Measurements from ENCODE around the gene STARD9.

STARD9 gene

DNA sequence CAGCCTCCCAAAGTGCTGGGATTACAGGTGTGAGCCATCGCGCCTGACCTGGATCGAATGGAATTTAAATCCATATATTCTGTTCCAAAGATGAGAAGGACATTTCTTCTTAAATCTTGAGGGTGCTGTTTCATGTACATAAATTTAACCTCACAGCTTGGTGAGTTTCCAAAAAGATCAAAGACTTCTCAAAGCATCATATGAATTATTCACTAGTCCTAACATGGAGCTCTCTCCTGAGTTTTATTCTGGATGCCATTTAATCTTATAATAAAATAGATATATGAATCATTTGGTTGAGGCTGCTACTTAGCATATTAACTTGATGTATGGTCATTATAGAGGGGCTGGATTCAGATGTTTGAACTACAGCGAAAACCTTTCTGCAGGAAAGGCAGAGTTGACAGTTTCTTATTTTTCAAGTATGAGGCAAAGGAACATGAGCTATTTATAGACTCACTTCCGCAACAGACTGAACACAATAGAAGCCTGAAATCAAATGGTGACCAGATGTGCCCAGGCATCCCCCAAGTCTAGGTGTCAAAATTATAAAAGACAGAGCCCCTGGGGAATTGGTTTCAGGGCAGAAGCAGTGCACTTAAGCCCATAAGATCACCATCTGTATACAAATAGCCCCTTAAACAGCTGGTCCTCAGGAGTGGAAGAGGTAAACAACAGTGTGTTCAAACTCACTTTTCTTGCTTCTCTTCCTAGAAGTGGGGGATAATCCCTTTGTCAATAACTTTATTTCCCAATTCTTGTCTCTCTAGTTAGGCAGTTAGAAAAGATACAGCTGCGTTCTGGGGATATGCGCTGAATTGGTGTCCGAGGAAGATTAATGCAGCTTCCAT, 29.7 kb downstream of the STARD9 start:
- Mint-ChIP-seq H3K9me3 (no peaks in the 10 kb centered on the region), H3K4me1 (ENCODE audit: low read depth) (peaks cover 57% of the 10 kb centered on the region), H3K27me3 (no peaks in the 10 kb centered on the region), H3K4me3 (peak overlapping the region; percentile 11), H3K27ac (peak overlapping the region; percentile 81), H3K36me3 (ENCODE audit: low read depth) (peaks cover 4% of the 10 kb centered on the region)

DNA sequence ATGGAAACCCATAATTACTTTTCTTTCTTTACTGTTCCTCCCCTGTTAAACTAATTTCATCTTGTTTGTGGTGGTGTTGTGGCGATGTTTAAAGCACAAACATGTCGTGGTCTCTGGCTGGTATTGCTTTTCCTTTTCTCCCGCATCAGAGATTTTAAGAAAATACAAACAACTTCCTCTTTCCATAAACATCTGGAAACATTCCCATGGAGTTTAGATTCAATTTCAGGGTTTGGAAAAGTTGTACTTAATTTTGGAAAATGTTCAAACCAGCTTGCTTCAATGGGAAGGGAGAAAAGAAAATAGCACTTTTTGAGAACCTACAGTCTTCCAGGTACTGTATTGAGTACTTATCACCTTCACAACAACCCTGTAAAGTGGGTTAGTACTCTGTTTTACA, 30.4 kb downstream of the STARD9 start:
- Mint-ChIP-seq H3K4me1 (ENCODE audit: low read depth) (peaks cover 57% of the 10 kb centered on the region), H3K27me3 (no peaks in the 10 kb centered on the region), H3K27ac (peak overlapping the region; percentile 81), H3K36me3 (ENCODE audit: low read depth) (peaks cover 4% of the 10 kb centered on the region), H3K4me3 (peak overlapping the region; percentile 11), H3K9me3 (no peaks in the 10 kb centered on the region)

DNA sequence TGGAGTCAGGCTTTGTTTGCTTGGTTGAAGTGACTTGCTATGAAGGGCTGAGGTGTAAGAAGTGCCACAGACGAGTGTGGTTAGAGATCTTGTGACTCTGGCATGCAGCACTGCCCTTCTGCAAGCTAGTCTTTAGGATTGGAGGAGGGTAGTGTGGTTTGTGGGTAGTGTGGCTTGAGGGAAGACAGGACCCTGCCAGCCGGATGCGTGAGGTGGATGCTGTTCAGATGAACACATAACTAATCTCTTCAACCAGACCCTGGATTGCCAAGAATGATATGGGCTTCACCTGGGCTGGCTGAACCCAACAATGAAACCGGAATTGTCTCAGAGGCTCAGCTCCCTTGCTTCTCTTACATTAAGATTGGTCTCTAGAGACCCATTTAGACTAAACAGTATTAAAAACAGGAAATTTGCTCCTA, 32.7 kb downstream of the STARD9 start:
- H3K4me3 Mint-ChIP-seq = peak overlapping the region; percentile 40
- H3K36me3 Mint-ChIP-seq (ENCODE audit: low read depth) = peaks cover 4% of the 10 kb centered on the region
- H3K27ac Mint-ChIP-seq = peak overlapping the region; percentile 42
- no peaks in the 10 kb centered on the region for H3K27me3 Mint-ChIP-seq
- no peaks in the 10 kb centered on the region for H3K9me3 Mint-ChIP-seq
- peaks cover 57% of the 10 kb centered on the region for H3K4me1 Mint-ChIP-seq (ENCODE audit: low read depth)

DNA sequence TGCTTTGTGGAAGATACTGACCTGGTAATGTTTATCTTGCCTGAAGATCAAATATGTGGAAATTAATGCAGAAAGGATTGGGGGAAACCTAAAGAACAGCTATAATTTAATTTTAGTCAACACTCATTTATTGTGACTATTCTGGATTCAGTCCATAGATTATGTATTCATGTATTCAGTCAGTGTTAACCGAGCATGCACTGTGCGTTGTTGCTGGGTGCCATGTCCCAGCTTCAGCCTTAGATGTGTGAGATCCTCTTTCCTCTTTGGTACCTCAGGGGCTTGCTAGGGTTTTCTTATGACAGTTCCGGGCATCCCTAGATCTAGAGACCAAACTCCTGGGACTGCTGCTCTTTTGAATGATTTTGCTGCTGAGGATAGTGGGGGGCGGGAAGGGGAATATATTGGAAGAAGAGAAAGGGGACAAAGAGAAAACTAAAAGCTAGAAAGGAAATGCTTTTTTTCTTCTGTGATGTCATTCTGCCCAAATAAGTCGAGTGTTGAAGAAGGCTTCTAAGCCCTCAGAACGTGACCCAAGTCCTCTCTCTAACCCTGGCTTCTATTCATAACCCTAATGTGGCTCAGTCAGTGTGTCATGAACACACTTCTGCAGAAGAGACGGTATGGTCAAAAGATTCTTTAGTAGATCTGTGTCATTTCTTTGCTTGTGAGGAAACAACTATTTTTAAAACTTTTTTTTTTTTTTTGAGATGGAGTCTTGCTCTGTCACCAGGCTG, 33.5 kb downstream of the STARD9 start:
- H3K27me3 Mint-ChIP-seq = no peaks in the 10 kb centered on the region
- H3K9me3 Mint-ChIP-seq = no peaks in the 10 kb centered on the region
- peaks cover 4% of the 10 kb centered on the region for H3K36me3 Mint-ChIP-seq (ENCODE audit: low read depth)
- H3K27ac Mint-ChIP-seq = peak overlapping the region; percentile 27
- peaks cover 49% of the 10 kb centered on the region for H3K4me1 Mint-ChIP-seq (ENCODE audit: low read depth)
- H3K4me3 Mint-ChIP-seq = peak overlapping the region; percentile 40

DNA sequence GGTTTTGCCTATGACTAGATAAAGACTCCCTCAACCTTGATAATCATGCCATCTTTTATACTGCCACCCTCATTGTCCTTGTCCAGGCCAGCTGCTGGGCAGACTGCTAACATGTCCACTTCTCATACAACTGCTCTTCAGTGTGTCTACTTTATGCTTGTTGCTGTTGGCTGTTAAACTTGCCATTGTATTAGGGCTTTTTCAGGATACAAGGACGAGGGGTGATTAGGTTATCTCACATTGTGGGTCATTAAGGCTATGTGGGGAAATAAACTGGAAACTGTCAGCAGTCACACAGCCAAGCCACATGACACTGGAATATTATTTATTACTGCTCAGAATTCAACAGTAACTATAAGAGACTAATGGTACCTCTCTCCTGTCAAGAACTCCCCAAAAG, 36.1 kb downstream of the STARD9 start:
- Mint-ChIP-seq H3K9me3 (no peaks in the 10 kb centered on the region), H3K27me3 (no peaks in the 10 kb centered on the region), H3K27ac (no peak overlapping the region), H3K4me3 (no peak overlapping the region), H3K36me3 (ENCODE audit: low read depth) (no peaks in the 10 kb centered on the region), H3K4me1 (ENCODE audit: low read depth) (peaks cover 25% of the 10 kb centered on the region)

DNA sequence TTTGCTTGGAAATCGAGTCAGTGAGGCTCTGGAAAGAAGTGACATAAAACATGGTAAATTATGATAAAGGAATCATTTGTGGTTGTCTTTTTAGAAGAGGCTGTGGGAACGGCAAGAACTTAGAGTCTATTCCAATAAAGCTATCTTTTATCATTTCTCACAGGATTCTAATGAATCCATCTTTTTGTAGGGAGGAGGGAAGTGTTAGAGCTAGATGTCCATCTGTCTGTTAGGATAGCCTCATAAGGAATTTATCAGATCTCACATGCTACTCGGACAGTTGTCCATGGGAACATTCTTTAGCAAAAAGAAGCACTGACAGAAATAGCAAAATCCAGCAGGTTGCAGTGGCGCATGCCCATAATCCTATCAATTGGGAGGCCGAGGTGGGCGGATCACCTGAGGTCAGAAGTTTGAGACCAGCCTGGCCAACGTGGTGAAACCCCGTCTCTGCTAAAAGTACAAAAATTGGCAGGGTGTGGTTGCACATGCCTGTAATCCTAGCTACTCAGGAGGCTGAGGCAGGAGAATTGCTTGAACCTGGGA, 37.0 kb downstream of the STARD9 start:
- Mint-ChIP-seq H3K27me3 (no peaks in the 10 kb centered on the region), H3K27ac (no peak overlapping the region), H3K4me1 (ENCODE audit: low read depth) (peaks cover 21% of the 10 kb centered on the region), H3K36me3 (ENCODE audit: low read depth) (no peaks in the 10 kb centered on the region), H3K4me3 (no peak overlapping the region), H3K9me3 (no peaks in the 10 kb centered on the region)

DNA sequence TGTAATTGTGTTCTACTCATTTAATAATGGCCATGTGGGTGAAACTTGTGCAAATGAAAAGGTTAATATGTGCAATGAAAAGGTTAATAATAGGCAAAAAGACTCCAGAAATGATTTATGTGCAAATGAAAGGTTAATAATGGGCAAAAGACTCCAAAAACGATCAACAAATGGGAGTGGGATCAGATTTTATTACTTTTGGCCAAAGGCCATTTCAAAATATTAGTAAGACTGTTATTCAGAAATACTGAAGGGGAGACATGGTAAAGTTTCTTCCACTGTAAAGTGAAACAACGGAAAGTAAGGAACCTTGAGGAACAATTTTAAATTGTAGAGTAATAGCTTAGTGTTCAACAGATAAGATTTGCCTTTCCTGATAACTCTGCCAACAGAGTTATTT, 40.7 kb downstream of the STARD9 start:
- H3K36me3 Mint-ChIP-seq (ENCODE audit: low read depth) = no peaks in the 10 kb centered on the region
- peaks cover 7% of the 10 kb centered on the region for H3K4me1 Mint-ChIP-seq (ENCODE audit: low read depth)
- no peak overlapping the region for H3K4me3 Mint-ChIP-seq
- no peaks in the 10 kb centered on the region for H3K9me3 Mint-ChIP-seq
- no peaks in the 10 kb centered on the region for H3K27me3 Mint-ChIP-seq
- H3K27ac Mint-ChIP-seq = no peak overlapping the region

DNA sequence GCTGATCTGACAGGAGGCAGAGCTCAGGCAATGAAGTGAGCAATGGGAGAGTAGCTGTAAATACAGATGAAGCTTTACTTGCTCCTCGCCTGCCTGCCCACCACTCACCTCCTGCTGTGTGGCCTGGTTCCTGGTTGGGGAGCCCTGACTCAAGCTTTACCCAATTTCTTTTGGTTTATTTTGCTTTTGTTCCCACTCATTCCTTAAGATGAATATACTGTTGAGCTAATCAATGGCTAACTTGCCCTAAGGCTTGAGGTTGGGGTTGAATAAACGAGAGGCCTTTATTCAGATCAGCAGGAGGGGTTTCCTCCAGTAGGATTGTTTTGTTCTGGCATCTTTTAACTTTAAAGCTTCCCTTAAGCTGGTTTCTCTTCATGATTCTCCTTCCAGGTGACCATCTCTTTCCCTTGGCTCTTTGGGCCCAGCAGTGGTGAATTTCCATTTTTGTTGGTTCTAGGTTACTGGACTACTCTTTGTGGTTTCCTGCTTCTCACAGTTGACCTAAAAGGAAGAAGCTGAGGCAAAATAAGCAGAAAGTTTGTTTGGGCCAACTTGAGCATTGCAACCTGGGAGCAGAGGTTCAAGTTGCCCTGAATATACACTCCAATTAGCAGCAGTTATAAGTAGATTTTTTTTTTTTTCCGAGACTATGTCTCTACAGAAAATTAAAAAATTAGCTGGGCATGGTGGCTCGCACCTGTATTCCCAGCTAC, 44.4 kb downstream of the STARD9 start:
- H3K27me3 Mint-ChIP-seq = no peaks in the 10 kb centered on the region
- H3K4me1 Mint-ChIP-seq (ENCODE audit: low read depth) = peaks cover 7% of the 10 kb centered on the region
- H3K9me3 Mint-ChIP-seq = no peaks in the 10 kb centered on the region
- no peak overlapping the region for H3K4me3 Mint-ChIP-seq
- H3K36me3 Mint-ChIP-seq (ENCODE audit: low read depth) = no peaks in the 10 kb centered on the region
- H3K27ac Mint-ChIP-seq = no peak overlapping the region

DNA sequence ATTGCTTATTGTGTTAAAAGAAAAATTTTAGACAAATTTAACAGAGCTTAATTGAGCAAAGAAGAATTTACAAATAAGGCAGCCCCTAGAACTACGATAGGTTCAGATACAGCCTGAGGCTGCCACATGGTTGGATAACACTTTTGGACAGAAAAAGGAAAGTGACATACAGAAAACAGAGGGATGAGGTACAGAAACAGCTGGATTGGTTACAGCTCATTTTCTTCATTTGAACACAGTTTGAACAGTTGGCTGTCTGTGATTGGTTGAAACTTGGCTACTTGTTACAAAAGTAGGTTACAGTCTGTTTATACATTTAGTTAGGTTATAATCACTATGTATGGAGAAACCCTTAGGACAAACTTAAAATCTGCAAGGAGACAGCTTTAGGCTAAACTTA, 46.0 kb downstream of the STARD9 start:
- Mint-ChIP-seq H3K4me3 (no peak overlapping the region), H3K9me3 (no peaks in the 10 kb centered on the region), H3K27ac (no peak overlapping the region), H3K27me3 (no peaks in the 10 kb centered on the region), H3K4me1 (ENCODE audit: low read depth) (peaks cover 7% of the 10 kb centered on the region), H3K36me3 (ENCODE audit: low read depth) (no peaks in the 10 kb centered on the region)

DNA sequence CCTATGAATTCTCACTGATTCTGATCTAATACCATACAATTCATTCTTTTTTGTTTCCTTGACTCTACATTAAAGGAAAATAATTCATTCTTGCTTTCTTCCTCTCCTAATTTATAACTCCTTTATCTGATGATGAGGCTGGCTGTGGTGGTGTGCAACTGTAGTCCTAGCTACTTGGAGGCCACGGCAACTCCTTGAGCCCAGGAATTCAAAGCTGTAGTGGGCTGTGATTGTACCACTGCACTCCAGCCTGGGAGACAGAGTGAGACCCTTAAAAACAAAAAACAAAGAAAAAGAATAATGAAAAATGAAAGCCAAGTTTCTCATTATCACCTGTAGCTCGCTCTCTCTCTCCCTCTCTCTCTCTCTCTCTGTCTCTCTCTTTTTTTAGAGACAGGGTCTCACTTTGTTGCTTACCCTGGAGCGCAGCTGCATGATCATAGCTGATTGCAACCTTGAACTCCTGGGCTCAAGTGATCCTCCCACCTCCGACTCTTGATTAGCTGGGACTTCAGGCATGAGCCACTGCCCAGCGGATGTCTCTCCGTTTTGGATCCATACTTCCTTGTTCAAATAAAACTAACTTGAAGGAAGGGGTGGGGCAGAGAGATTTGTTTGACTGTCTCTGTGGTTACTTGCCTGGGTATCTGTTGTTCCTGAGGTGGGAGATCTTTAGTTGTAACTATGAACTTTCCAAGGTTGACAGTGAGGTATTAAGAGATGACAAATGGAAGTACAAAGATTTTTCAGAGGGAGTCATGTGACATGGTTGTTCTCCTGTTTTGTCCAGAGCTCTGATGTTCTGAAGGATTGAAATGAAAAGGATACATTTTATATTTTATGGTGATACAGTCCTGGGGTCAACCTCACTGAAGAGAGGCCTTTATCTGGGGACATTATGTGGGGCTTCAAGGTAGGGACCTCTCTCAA, 46.9 kb downstream of the STARD9 start:
- Mint-ChIP-seq H3K27ac (no peak overlapping the region), H3K36me3 (ENCODE audit: low read depth) (no peaks in the 10 kb centered on the region), H3K27me3 (no peaks in the 10 kb centered on the region), H3K9me3 (no peaks in the 10 kb centered on the region), H3K4me3 (no peak overlapping the region), H3K4me1 (ENCODE audit: low read depth) (peaks cover 7% of the 10 kb centered on the region)

DNA sequence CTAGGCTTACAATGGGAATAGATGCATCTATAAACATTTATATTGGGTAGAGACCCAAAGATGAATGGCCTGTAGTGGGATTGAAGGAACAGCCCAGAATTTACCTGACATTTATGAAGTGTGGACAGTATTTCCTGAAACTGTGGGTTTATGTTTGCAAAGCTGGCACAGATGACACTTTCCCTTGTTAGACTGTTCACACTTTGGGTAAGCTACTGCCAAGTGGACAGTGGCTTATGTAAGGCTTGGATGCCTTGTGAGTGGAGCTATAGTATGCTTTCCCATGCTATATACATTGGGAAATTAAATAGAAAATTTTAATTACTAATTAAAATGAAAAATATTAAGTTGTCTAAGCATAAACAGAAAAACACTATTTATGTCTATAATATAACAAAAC, 48.5 kb downstream of the STARD9 start:
- H3K9me3 Mint-ChIP-seq = no peaks in the 10 kb centered on the region
- peaks cover 7% of the 10 kb centered on the region for H3K4me1 Mint-ChIP-seq (ENCODE audit: low read depth)
- H3K27ac Mint-ChIP-seq = no peak overlapping the region
- no peak overlapping the region for H3K4me3 Mint-ChIP-seq
- H3K27me3 Mint-ChIP-seq = no peaks in the 10 kb centered on the region
- no peaks in the 10 kb centered on the region for H3K36me3 Mint-ChIP-seq (ENCODE audit: low read depth)

DNA sequence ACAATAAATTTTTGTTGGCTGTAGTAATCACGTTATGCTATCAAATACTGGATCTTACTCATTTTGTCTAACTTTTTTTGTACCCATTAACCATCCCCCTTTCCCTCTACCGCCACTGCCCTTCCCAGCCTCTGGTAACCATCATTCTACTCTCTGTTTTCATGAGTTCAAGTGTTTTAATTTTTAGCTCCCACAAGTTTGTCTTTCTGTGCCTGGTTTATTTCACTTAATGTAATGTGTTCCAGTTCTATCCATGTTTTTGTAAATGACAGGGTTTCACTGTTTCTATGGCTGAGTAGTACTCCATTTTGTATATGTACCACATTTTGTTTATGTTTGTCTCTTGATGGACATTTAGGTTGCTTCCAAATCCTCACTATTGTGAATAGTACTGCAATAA, 52.1 kb downstream of the STARD9 start:
- H3K36me3 Mint-ChIP-seq (ENCODE audit: low read depth) = peaks cover 9% of the 10 kb centered on the region
- no peak overlapping the region for H3K4me3 Mint-ChIP-seq
- no peaks in the 10 kb centered on the region for H3K4me1 Mint-ChIP-seq (ENCODE audit: low read depth)
- H3K27ac Mint-ChIP-seq = peak overlapping the region; percentile 0
- no peaks in the 10 kb centered on the region for H3K9me3 Mint-ChIP-seq
- H3K27me3 Mint-ChIP-seq = no peaks in the 10 kb centered on the region

DNA sequence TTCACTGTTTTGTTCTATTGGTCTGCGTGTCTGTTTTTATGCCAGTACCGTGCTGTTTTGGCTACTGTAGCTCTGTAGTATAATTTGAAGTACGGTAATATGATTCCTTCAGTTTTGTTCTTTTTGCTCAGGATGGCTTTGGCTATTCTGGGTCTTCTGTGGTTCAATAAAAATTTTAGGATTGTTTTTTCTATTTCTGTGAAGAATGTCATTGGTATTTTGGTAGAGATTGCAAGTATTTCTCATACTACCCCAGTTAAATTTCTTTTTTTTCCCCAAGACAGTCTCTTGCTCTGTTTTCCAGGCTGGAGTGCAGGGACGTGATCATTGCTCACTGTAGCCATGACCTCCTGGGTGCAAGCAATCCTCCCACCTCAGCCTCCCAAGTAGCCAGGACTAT, 53.4 kb downstream of the STARD9 start:
- H3K4me3 Mint-ChIP-seq = no peak overlapping the region
- no peaks in the 10 kb centered on the region for H3K4me1 Mint-ChIP-seq (ENCODE audit: low read depth)
- no peaks in the 10 kb centered on the region for H3K9me3 Mint-ChIP-seq
- no peaks in the 10 kb centered on the region for H3K27me3 Mint-ChIP-seq
- no peak overlapping the region for H3K27ac Mint-ChIP-seq
- peaks cover 9% of the 10 kb centered on the region for H3K36me3 Mint-ChIP-seq (ENCODE audit: low read depth)

DNA sequence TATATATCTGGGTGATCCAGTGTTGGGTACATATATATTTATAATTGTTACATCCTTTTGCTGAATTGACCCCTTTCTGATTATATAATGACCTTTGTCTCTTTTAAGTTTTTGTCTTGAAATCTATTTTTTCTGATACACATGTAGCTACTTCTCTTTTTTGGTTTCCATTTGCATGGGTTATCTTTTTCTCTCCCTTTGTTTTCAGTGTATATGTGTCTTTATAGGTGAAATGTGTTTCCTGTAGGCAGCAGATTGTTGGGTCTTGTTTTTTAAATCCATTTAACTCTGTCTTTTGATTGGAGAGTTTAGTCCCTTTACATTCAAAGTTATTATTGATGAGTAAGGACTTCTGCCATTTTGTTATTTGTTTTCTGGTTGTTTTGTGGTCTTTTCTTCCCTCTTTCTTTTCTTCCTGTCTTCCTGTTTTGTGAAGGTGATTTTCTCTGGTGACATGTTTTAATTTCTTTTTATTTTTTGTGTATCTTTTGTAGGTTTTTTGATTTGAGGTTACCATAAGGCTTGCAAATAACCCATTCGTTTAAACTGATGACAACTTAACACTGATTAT, 56.8 kb downstream of the STARD9 start:
- H3K27ac Mint-ChIP-seq = no peak overlapping the region
- peaks cover 9% of the 10 kb centered on the region for H3K36me3 Mint-ChIP-seq (ENCODE audit: low read depth)
- no peak overlapping the region for H3K4me3 Mint-ChIP-seq
- H3K9me3 Mint-ChIP-seq = no peaks in the 10 kb centered on the region
- no peaks in the 10 kb centered on the region for H3K27me3 Mint-ChIP-seq
- no peaks in the 10 kb centered on the region for H3K4me1 Mint-ChIP-seq (ENCODE audit: low read depth)

Measured in stimulated activated naive CD8-positive, alpha-beta T cell treated with anti-CD3 and anti-CD28 coated beads, Interleukin-15, Interleukin-2, amounts not matched to agents 100 ng/mL and 50 ng/mL, for 24 hours (primary cell).